ENCODE results near the gene AUTS2. TPM values are rescaled to one million over a fixed set of nuclear protein-coding genes. Genes with fewer than 3 reads are reported as not detected.

Gene AUTS2
- total RNA-seq, 1 experiment from 2014 or later, result 2.5 TPM

GRCh38 chr7:70771451-70771850 lies 1173.2 kb downstream of the AUTS2 start:
- H3K9me3 ChIP-seq (ENCODE audit: control insufficient read depth, insufficient read depth, low read depth, low read length), result no peaks in the 10 kb centered on the region
- in situ Hi-C loops (cut with HindIII; ENCODE audit: low pct_unique_long_range_greater_than_20kb, low sequenced_read_pairs) (no loop called here), intact Hi-C loops (cut with micrococcal nuclease; ENCODE audit: unreplicated experiment) (no loop called here)
- H3K4me3 ChIP-seq (ENCODE audit: low read depth in 2 of 2, low read length in 2 of 2), result no peak overlapping the region
- ChIA-PET CTCF (no interaction called here), POLR2A (no interaction called here)
- DNase-seq (ENCODE audit: low read depth, low spot score) (no peak), ATAC-seq (no peak)
- H3K27me3 ChIP-seq (ENCODE audit: control insufficient read depth, insufficient read depth, low read length), result no peaks in the 10 kb centered on the region
- no peaks in the 10 kb centered on the region for H3K36me3 ChIP-seq (ENCODE audit: control insufficient read depth, insufficient read depth, low read length)
- H3K4me1 ChIP-seq (ENCODE audit: control insufficient read depth, insufficient read depth, low read length), result no peaks in the 10 kb centered on the region
- BruUV-seq (replicated peaks), result no TSS peak
- no peak overlapping the region for H3K27ac ChIP-seq (ENCODE audit: low read length)
- TF ChIP-seq TCF7L2 (IDR thresholded peaks at IDR 0.05; ENCODE audit: low read depth, low read length) (no peak), REST (IDR thresholded peaks at IDR 0.05; ENCODE audit: insufficient read depth in 1 of 2, low read depth in 2 of 2, low read length in 1 of 2) (no peak), POLR2AphosphoS5 (IDR thresholded peaks at IDR 0.05; ENCODE audit: low read depth, low read length) (no peak), CTCF (IDR thresholded peaks at IDR 0.05) (no peak), SIN3A (IDR thresholded peaks at IDR 0.05; ENCODE audit: borderline replicate concordance, insufficient read depth, low read depth, low read length) (no peak)

GRCh38 chr7:70772891-70773290 lies 1174.6 kb downstream of the AUTS2 start:
- intact Hi-C loops (cut with micrococcal nuclease; ENCODE audit: unreplicated experiment) (no loop called here), in situ Hi-C loops (cut with HindIII; ENCODE audit: low pct_unique_long_range_greater_than_20kb, low sequenced_read_pairs) (no loop called here)
- H3K27ac ChIP-seq (ENCODE audit: low read length), result no peak overlapping the region
- no peak for DNase-seq (ENCODE audit: low read depth, low spot score)
- no peaks in the 10 kb centered on the region for H3K4me1 ChIP-seq (ENCODE audit: control insufficient read depth, insufficient read depth, low read length)
- CTCF ChIA-PET, result no interaction called here
- no TSS peak for BruUV-seq (replicated peaks)
- H3K27me3 ChIP-seq (ENCODE audit: control insufficient read depth, insufficient read depth, low read length), result no peaks in the 10 kb centered on the region
- H3K36me3 ChIP-seq (ENCODE audit: control insufficient read depth, insufficient read depth, low read length), result no peaks in the 10 kb centered on the region
- H3K4me3 ChIP-seq (ENCODE audit: low read depth in 2 of 2, low read length in 2 of 2), result no peak overlapping the region
- TF ChIP-seq REST (IDR thresholded peaks at IDR 0.05; ENCODE audit: insufficient read depth in 1 of 2, low read depth in 2 of 2, low read length in 1 of 2) (no peak), POLR2AphosphoS5 (IDR thresholded peaks at IDR 0.05; ENCODE audit: low read depth, low read length) (no peak), CTCF (IDR thresholded peaks at IDR 0.05) (no peak), SIN3A (IDR thresholded peaks at IDR 0.05; ENCODE audit: borderline replicate concordance, insufficient read depth, low read depth, low read length) (no peak), TCF7L2 (IDR thresholded peaks at IDR 0.05; ENCODE audit: low read depth, low read length) (no peak)
- no peak for ATAC-seq
- no peaks in the 10 kb centered on the region for H3K9me3 ChIP-seq (ENCODE audit: control insufficient read depth, insufficient read depth, low read depth, low read length)
- POLR2A ChIA-PET, result no interaction called here

Measured in Panc1 (cell line).